OCI-LY1 (cell line): ENCODE results near the gene TEDC2.

Experiments
- H2AFZ ChIP-seq: fragments of 200-600 bp; sonication (generic), shearing (Covaris generic); 2 replicates; pipeline ENCODE4 v1.6.0; 2014; ENCODE audit warnings: antibody characterized with exemption, mild to moderate bottlenecking, low read length
- H3F3A ChIP-seq: fragments of 200-600 bp; sonication (generic), shearing (Covaris generic); 2 replicates; pipeline ENCODE4 v1.6.0; 2014; ENCODE audit warnings: mild to moderate bottlenecking, antibody characterized with exemption, low read length, moderate library complexity; ENCODE audit not compliant: insufficient read depth
- H3K27ac ChIP-seq: fragments of 200-600 bp; sonication (generic); 2 replicates; pipeline ENCODE4 v1.5.1; 2014; ENCODE audit warnings: low read length, mixed run types, mild to moderate bottlenecking, low read depth; ENCODE audit not compliant: poor library complexity, severe bottlenecking
- H3K27me3 ChIP-seq: fragments of 200-600 bp; sonication (generic); 2 replicates; pipeline ENCODE4 v1.6.0; 2014; ENCODE audit warnings: antibody characterized with exemption, mild to moderate bottlenecking, low read length, moderate library complexity; ENCODE audit not compliant: insufficient read depth
- H3K36me3 ChIP-seq: fragments of 200-600 bp; sonication (generic); 2 replicates; pipeline ENCODE4 v1.6.1; 2014; ENCODE audit warnings: mild to moderate bottlenecking, antibody characterized with exemption, low read length, moderate library complexity, mixed read lengths; ENCODE audit not compliant: insufficient read depth
- H3K4me1 ChIP-seq: fragments of 200-600 bp; sonication (generic); 2 replicates; pipeline ENCODE4 v1.5.1; 2014; ENCODE audit warnings: mild to moderate bottlenecking, low read length, moderate library complexity; ENCODE audit not compliant: insufficient read depth, severe bottlenecking
- H3K4me2 ChIP-seq: fragments of 200-600 bp; sonication (generic), shearing (Covaris generic); 2 replicates; pipeline ENCODE4 v1.6.1; 2014; ENCODE audit warnings: low read length
- H3K4me3 ChIP-seq: fragments of 200-600 bp; sonication (generic); 2 replicates; pipeline ENCODE4 v1.5.1; 2014; ENCODE audit warnings: low read length, low read depth, mild to moderate bottlenecking, mixed read lengths; ENCODE audit not compliant: poor library complexity, severe bottlenecking
- H3K79me2 ChIP-seq: fragments of 200-600 bp; shearing (Covaris generic); 2 replicates; pipeline ENCODE4 v1.6.1; 2016; ENCODE audit warnings: mixed run types, low read length, mixed read lengths; ENCODE audit not compliant: insufficient read depth
- H3K9ac ChIP-seq: fragments of 200-600 bp; sonication (generic), shearing (Covaris generic); 2 replicates; pipeline ENCODE4 v1.6.1; 2014; ENCODE audit warnings: mild to moderate bottlenecking, low read length, mixed read lengths
- H3K9me2 ChIP-seq: fragments of 200-600 bp; sonication (generic), shearing (Covaris generic); 2 replicates; pipeline ENCODE4 v1.6.1; 2014; ENCODE audit warnings: low read depth, mild to moderate bottlenecking, low read length, mixed read lengths
- H3K9me3 ChIP-seq: fragments of 200-600 bp; shearing (Covaris generic); 2 replicates; pipeline ENCODE4 v1.6.1; 2014; ENCODE audit warnings: low read length, mixed read lengths
- H4K20me1 ChIP-seq: fragments of 200-600 bp; sonication (generic), shearing (Covaris generic); 2 replicates; pipeline ENCODE4 v1.6.0; 2016; ENCODE audit warnings: mild to moderate bottlenecking, low read length; ENCODE audit not compliant: insufficient read depth
- EZH2 ChIP-seq: fragments of 200-600 bp; sonication (generic), shearing (Covaris generic); IDR thresholded peaks from 2 replicates; pipeline ENCODE4 v1.8.0; 2017; ENCODE audit warnings: borderline replicate concordance, mixed run types, mild to moderate bottlenecking, antibody characterized with exemption, low read length, moderate library complexity, mixed read lengths
- TF ChIP-seq, protein P1 (sequence below): fragments of 200-600 bp; sonication (generic), shearing (Covaris generic); IDR thresholded peaks from 2 replicates; pipeline ENCODE4 v1.5.1; 2017; ENCODE audit warnings: mild to moderate bottlenecking, antibody characterized with exemption, low read length, moderate library complexity, mixed read lengths

TEDC2 gene, protein sequence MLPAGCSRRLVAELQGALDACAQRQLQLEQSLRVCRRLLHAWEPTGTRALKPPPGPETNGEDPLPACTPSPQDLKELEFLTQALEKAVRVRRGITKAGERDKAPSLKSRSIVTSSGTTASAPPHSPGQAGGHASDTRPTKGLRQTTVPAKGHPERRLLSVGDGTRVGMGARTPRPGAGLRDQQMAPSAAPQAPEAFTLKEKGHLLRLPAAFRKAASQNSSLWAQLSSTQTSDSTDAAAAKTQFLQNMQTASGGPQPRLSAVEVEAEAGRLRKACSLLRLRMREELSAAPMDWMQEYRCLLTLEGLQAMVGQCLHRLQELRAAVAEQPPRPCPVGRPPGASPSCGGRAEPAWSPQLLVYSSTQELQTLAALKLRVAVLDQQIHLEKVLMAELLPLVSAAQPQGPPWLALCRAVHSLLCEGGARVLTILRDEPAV

DNA sequence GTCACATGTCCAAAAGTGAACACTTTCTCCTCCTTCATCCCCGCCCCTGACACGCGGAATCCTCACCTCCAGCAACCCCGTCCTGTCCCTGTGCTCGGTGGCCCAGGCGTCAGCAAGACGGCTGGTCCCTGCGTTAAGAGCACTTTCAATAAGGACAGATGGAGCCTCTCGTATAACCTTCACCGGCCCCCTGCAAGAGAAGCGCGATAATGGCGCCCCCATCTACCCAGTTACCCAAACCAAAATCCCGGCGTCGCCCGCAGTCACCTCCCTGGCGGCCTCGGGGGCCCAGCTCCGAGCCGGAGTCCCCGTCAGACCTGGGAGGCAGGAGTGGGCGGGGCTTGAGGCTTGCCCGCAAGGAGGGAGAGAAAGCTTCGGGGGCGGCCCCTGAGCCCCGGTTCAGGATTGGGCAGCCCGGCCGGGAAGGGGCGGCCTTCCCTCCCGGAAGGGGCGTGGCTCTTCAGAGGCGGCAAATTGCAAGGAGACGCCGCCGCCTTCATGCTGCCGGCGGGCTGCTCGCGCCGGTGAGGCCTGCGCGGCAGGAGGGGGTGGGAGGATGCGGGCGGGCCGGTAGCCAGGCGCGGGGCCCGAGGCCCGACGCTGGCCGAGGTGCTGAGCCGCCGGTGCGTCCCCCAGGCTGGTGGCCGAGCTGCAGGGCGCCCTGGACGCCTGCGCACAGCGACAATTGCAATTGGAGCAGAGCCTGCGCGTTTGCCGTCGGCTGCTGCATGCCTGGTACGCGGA, at the start of gene TEDC2:
Gene TEDC2 (plus strand): TSS at position 463 of the 744 bp plus-strand sequence. CDS start 36 bp downstream, at position 499.
- no peaks in the 10 kb centered on the region for H3K27me3 ChIP-seq
- H3K9me2 ChIP-seq = no peaks in the 10 kb centered on the region
- H3K27ac ChIP-seq = peak within 1 kb of the TSS; percentile 38
- no peak for TF ChIP-seq EZH2
- TF ChIP-seq, protein P1, sequence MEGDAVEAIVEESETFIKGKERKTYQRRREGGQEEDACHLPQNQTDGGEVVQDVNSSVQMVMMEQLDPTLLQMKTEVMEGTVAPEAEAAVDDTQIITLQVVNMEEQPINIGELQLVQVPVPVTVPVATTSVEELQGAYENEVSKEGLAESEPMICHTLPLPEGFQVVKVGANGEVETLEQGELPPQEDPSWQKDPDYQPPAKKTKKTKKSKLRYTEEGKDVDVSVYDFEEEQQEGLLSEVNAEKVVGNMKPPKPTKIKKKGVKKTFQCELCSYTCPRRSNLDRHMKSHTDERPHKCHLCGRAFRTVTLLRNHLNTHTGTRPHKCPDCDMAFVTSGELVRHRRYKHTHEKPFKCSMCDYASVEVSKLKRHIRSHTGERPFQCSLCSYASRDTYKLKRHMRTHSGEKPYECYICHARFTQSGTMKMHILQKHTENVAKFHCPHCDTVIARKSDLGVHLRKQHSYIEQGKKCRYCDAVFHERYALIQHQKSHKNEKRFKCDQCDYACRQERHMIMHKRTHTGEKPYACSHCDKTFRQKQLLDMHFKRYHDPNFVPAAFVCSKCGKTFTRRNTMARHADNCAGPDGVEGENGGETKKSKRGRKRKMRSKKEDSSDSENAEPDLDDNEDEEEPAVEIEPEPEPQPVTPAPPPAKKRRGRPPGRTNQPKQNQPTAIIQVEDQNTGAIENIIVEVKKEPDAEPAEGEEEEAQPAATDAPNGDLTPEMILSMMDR = no peak
- peak within 1 kb of the TSS; percentile 95 for H3K4me2 ChIP-seq
- H2AFZ ChIP-seq = no peak within 1 kb of the TSS
- 0 out of 2 replicates have a peak, but pooled peaks cover 4% of the 10 kb centered on the region for H3F3A ChIP-seq
- peaks cover 42% of the 10 kb centered on the region for H3K36me3 ChIP-seq
- no peaks in the 10 kb centered on the region for H3K9me3 ChIP-seq
- H3K9ac ChIP-seq = peak within 1 kb of the TSS; percentile 75
- H3K4me1 ChIP-seq = peaks cover 28% of the 10 kb centered on the region
- no peaks in the 10 kb centered on the region for H4K20me1 ChIP-seq
- peak within 1 kb of the TSS; percentile 68 for H3K4me3 ChIP-seq
- H3K79me2 ChIP-seq = no peaks in the 10 kb centered on the region

DNA sequence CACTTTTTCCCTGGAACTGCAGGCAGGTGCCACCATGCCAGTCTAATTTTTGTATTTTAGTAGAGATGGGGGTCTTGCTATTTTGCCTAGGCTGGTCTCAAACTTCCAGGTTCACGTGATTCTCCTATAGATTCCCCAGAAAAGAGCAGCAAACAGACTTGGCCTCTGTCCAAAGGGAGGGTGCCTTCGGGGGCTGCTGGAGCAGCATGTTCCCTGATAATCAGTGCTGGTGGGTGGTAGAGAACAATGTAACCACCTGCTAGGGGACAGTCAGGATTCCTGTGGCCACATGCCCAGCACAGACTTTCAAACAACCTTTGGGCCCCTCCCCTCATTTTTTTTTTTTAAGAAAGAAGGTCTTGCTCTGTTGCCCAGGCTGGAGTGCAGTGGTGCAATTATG, 44.8 kb upstream of the TEDC2 start:
- H3K79me2 ChIP-seq = no peaks in the 10 kb centered on the region
- no peaks in the 10 kb centered on the region for H4K20me1 ChIP-seq
- peaks cover 15% of the 10 kb centered on the region; the same call in 1 of the 2 replicates for H3K27me3 ChIP-seq
- H3F3A ChIP-seq = no peaks in the 10 kb centered on the region
- no peaks in the 10 kb centered on the region for H3K4me1 ChIP-seq
- H3K4me3 ChIP-seq = no peak overlapping the region
- no peak overlapping the region for H3K27ac ChIP-seq
- H3K4me2 ChIP-seq = no peak overlapping the region
- no peaks in the 10 kb centered on the region for H3K9me3 ChIP-seq
- no peaks in the 10 kb centered on the region for H3K36me3 ChIP-seq
- TF ChIP-seq EZH2 = no peak
- TF ChIP-seq, protein P1 = no peak
- H2AFZ ChIP-seq = no peak overlapping the region
- no peaks in the 10 kb centered on the region for H3K9me2 ChIP-seq
- no peak overlapping the region for H3K9ac ChIP-seq

DNA sequence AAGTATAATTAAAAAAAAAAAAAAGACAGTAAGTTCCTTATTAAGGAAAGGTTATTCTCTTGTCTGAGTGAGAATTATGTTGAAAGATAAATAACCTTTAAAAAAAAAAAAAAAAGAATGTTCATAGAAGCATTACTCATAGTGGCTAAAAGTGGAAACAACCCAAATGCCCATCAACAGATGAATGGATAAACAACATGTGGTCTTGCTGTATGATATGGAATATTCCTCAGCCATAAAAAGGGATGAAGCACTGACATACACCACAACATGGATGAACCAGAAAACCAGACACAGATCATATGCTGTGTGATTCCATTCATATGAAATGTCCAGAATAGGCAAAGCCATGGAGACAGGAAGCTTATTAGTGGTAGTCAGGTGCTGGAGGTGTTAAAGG, 39.9 kb upstream of the TEDC2 start:
- H2AFZ ChIP-seq = no peak overlapping the region

More for the DNA sequence above, 39.9 kb upstream of the TEDC2 start:
- H3K36me3 ChIP-seq = no peaks in the 10 kb centered on the region
- H3F3A ChIP-seq = no peaks in the 10 kb centered on the region
- H3K9me3 ChIP-seq = no peaks in the 10 kb centered on the region
- H3K4me1 ChIP-seq = no peaks in the 10 kb centered on the region
- H3K79me2 ChIP-seq = no peaks in the 10 kb centered on the region
- no peak overlapping the region for H3K27ac ChIP-seq
- no peak overlapping the region for H3K4me3 ChIP-seq
- H3K27me3 ChIP-seq = no peaks in the 10 kb centered on the region
- no peak for TF ChIP-seq EZH2
- TF ChIP-seq, protein P1 = no peak
- no peaks in the 10 kb centered on the region for H3K9me2 ChIP-seq
- no peak overlapping the region for H3K9ac ChIP-seq
- no peak overlapping the region for H3K4me2 ChIP-seq
- no peaks in the 10 kb centered on the region for H4K20me1 ChIP-seq
